ENCODE data around the gene RUNX3. TPM values are rescaled to one million over a fixed set of nuclear protein-coding genes. Genes with fewer than 3 reads are reported as not detected.

RUNX3 gene
- total RNA-seq, 1 experiment from 2014 or later: 22.6 TPM

DNA sequence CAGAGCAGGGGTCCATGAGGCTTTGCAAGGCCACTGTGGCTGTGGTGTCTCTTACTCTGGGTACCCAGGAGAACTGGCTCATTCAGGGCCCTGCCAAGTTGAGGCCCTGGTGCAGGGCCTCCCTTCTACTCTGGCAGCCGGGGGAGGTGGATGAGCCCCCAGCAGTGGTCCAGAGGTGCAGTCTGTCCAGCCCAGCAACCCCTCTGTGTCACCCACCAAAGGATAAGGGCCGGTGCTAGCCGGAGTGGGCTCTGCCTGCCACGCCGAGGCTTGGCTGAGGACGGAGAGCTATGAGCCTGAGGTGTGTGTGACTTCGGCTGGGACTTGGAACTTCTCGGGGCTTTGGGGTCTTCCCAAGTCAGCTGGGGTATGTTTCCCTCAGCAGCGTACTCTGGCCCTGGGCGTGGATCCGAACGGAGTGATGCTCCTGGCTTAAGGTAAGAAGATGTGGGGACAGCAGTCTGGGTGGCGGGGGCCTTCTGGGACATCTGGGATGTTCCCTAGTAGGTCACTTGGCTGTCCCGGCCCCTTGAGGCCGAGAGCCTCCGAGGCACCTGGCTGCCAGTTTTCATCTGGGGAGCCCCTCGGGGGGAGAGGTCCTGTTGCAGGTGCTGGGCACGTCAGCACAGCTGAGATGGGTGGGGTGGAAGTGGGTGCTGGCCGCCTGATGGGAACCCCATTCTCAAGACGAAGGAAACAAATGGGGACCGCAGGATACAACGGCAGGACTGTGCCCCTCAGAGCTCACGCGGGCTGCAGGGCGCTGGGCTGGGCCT lies 25.9 kb downstream of the RUNX3 start:
- Histone ChIP-seq H3K79me2 (ENCODE audit: insufficient read depth, low read length) (no peaks in the 10 kb centered on the region), H3K9me2 (ENCODE audit: insufficient read depth) (no peaks in the 10 kb centered on the region), H3K4me1 (ENCODE audit: control insufficient read depth in 1 of 2, insufficient read depth in 2 of 2, low read length in 2 of 2) (no peaks in the 10 kb centered on the region), H2AFZ (ENCODE audit: low read depth, low read length, poor library complexity, severe bottlenecking) (no peak overlapping the region), H3K4me3 (replicated peaks in 1 of 2; ENCODE audit: low read depth in 1 of 2, low read length in 2 of 2) (no peak overlapping the region), H3K4me2 (ENCODE audit: low read length) (no peak overlapping the region), H3K27ac (ENCODE audit: low read depth, low read length) (no peak overlapping the region), H4K20me1 (ENCODE audit: insufficient read depth) (no peaks in the 10 kb centered on the region), H3K9ac (ENCODE audit: low read length) (no peak overlapping the region), H3K36me3 (ENCODE audit: control insufficient read depth in 1 of 2, insufficient read depth in 2 of 2, low read length in 2 of 2) (peaks cover 0 to 5% of the 10 kb centered on the region in 2 experiments; a peak in 2 of 4 replicates), H3K27me3 (ENCODE audit: insufficient read depth, low read length) (no peaks in the 10 kb centered on the region), H3K9me3 (ENCODE audit: control insufficient read depth in 1 of 2, insufficient read depth in 1 of 2, low read depth in 1 of 2, low read length in 2 of 2) (no peaks in the 10 kb centered on the region; a peak in 1 of 4 replicates)
- DNase-seq (ENCODE audit: low read depth, low spot score): no peak
- ChIA-PET POLR2A (no interaction called here), RAD21 (ENCODE audit: low non-redundant PET in 1 of 2, low total read pairs in 2 of 2, uncharacterized antibody in 2 of 2, unreplicated experiment in 2 of 2) (no interaction called here), CTCF (no interaction called here)
- intact Hi-C loops (cut with micrococcal nuclease): no loop called here
- no peak for ATAC-seq
- TF ChIP-seq, protein P1, sequence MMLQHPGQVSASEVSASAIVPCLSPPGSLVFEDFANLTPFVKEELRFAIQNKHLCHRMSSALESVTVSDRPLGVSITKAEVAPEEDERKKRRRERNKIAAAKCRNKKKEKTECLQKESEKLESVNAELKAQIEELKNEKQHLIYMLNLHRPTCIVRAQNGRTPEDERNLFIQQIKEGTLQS (IDR thresholded peaks at IDR 0.05): no peak
- TF ChIP-seq EZH2phosphoT487 (IDR thresholded peaks at IDR 0.05; ENCODE audit: borderline replicate concordance) (no peak), SP1 (IDR thresholded peaks at IDR 0.05; ENCODE audit: low read depth) (no peak), POLR2AphosphoS5 (IDR thresholded peaks at IDR 0.05; ENCODE audit: low read depth, low read length) (no peak), ZNF274 (IDR thresholded peaks at IDR 0.05; ENCODE audit: low read depth, low read length) (no peak), TCF7L2 (IDR thresholded peaks at IDR 0.05; ENCODE audit: borderline replicate concordance, extremely low read depth, insufficient read depth, insufficient read length) (no peak), ELF1 (IDR thresholded peaks at IDR 0.05; ENCODE audit: borderline replicate concordance, low read depth) (no peak), RAD21 (IDR thresholded peaks at IDR 0.05; ENCODE audit: low read depth) (no peak), SRF (IDR thresholded peaks at IDR 0.05; ENCODE audit: low read depth) (no peak), JUND (IDR thresholded peaks at IDR 0.05) (no peak), YY1 (IDR thresholded peaks at IDR 0.05; ENCODE audit: extremely low read depth, insufficient replicate concordance, low read depth, low read length) (no peak), FOSL1 (IDR thresholded peaks at IDR 0.05; ENCODE audit: low read depth) (no peak), EZH2 (IDR thresholded peaks at IDR 0.05) (no peak)
- TF ChIP-seq, protein P2, sequence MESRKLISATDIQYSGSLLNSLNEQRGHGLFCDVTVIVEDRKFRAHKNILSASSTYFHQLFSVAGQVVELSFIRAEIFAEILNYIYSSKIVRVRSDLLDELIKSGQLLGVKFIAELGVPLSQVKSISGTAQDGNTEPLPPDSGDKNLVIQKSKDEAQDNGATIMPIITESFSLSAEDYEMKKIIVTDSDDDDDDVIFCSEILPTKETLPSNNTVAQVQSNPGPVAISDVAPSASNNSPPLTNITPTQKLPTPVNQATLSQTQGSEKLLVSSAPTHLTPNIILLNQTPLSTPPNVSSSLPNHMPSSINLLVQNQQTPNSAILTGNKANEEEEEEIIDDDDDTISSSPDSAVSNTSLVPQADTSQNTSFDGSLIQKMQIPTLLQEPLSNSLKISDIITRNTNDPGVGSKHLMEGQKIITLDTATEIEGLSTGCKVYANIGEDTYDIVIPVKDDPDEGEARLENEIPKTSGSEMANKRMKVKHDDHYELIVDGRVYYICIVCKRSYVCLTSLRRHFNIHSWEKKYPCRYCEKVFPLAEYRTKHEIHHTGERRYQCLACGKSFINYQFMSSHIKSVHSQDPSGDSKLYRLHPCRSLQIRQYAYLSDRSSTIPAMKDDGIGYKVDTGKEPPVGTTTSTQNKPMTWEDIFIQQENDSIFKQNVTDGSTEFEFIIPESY (IDR thresholded peaks at IDR 0.05; ENCODE audit: extremely low read depth, insufficient replicate concordance, low read length): no peak
- BruUV-seq (replicated peaks): no TSS peak
